HepG2 (cell line): ENCODE results near the gene ZFPL1. TPM values are rescaled to one million over a fixed set of nuclear protein-coding genes. Genes with fewer than 3 reads are reported as not detected.

Experiments
- FOSL1 ChIP-seq: sonication (generic); formaldehyde crosslinking; IDR thresholded peaks from 2 replicates; pipeline ENCODE4 v1.9.0; 2021; ENCODE audit warnings: missing genetic modification reagents, borderline replicate concordance
- FOXO1 ChIP-seq: sonication (generic); formaldehyde crosslinking; IDR thresholded peaks from 2 replicates; pipeline ENCODE4 v1.4.0; 2020; ENCODE audit warnings: missing genetic modification reagents
- GLI4 ChIP-seq: sonication (generic); formaldehyde crosslinking; IDR thresholded peaks from 2 replicates; pipeline ENCODE4 v1.5.1; 2020; ENCODE audit warnings: missing genetic modification reagents, mild to moderate bottlenecking, moderate library complexity, borderline replicate concordance
- RARA ChIP-seq: IDR thresholded peaks from 2 replicates; pipeline ENCODE4 v1.6.1; 2016; ENCODE audit warnings: missing genetic modification reagents, missing compliant biosample characterization
- SALL2 ChIP-seq: sonication (generic); formaldehyde crosslinking; IDR thresholded peaks from 2 replicates; pipeline ENCODE4 v1.8.1; 2023; ENCODE audit warnings: mild to moderate bottlenecking, missing genetic modification reagents, inconsistent platforms
- SMAD9 ChIP-seq: sonication (generic); formaldehyde crosslinking; IDR thresholded peaks from 2 replicates; pipeline ENCODE4 v1.5.1; 2020; ENCODE audit warnings: mild to moderate bottlenecking, missing genetic modification reagents
- ZFP62 ChIP-seq: sonication (generic); formaldehyde crosslinking; IDR thresholded peaks from 2 replicates; pipeline ENCODE4 v1.4.0; 2020; ENCODE audit warnings: missing genetic modification reagents
- ZFY ChIP-seq: sonication (generic); formaldehyde crosslinking; IDR thresholded peaks from 2 replicates; pipeline ENCODE4 v1.4.0; 2020; ENCODE audit warnings: missing genetic modification reagents
- ZNF430 ChIP-seq: sonication (generic); formaldehyde crosslinking; IDR thresholded peaks from 2 replicates; pipeline ENCODE4 v1.9.0; 2021; ENCODE audit warnings: mild to moderate bottlenecking, missing genetic modification reagents
- ZNF431 ChIP-seq: sonication (generic); formaldehyde crosslinking; IDR thresholded peaks from 2 replicates; pipeline ENCODE4 v1.9.0; 2022; ENCODE audit warnings: missing genetic modification reagents, low read depth, mild to moderate bottlenecking, borderline replicate concordance
- ZNF550 ChIP-seq: sonication (generic); formaldehyde crosslinking; IDR thresholded peaks from 2 replicates; pipeline ENCODE4 v1.4.0; 2020; ENCODE audit warnings: mild to moderate bottlenecking, missing genetic modification reagents, borderline replicate concordance
- ZNF569 ChIP-seq: sonication (generic); formaldehyde crosslinking; IDR thresholded peaks from 2 replicates; pipeline ENCODE4 v1.5.0; 2020; ENCODE audit warnings: mild to moderate bottlenecking, missing genetic modification reagents, moderate library complexity, borderline replicate concordance
- ZNF747 ChIP-seq: sonication (generic); formaldehyde crosslinking; IDR thresholded peaks from 2 replicates; pipeline ENCODE4 v1.8.1; 2023; ENCODE audit warnings: missing genetic modification reagents, mild to moderate bottlenecking, borderline replicate concordance
- ZNF781 ChIP-seq: sonication (generic); formaldehyde crosslinking; IDR thresholded peaks from 2 replicates; pipeline ENCODE4 v1.5.1; 2020; ENCODE audit warnings: borderline replicate concordance, mild to moderate bottlenecking, missing genetic modification reagents; ENCODE audit errors: not compliant biosample characterization
- polyA plus RNA-seq, 8 experiments: library from polyadenylated mRNA; depleted of rRNA in 3 of 8; stranded (reverse) in 7 of 8; unstranded in 1 of 8; fragments of >200 nt; fragmentation: Illumina TruSeq in 4 of 8; extraction: Trizol in 4 of 8; gene quantifications; 2 replicates each; pipeline versions ENCODE4 v1.2.1 to v1.2.3, GENCODE V29; 2011 to 2016; ENCODE audit warnings: low read depth in 4 of 8, missing spikeins in 1 of 8, mixed read lengths in 1 of 8; ENCODE audit not compliant: insufficient read depth in 1 of 8
- total RNA-seq, 5 experiments: library from RNA; depleted of rRNA; stranded (reverse); fragments of >200 nt; fragmentation: Illumina TruSeq; extraction: Trizol; gene quantifications; 2 replicates each; pipeline ENCODE4 v1.2.3, GENCODE V29; 2016; ENCODE audit warnings: low read depth in 1 of 5
- TF ChIP-seq, protein P1 (sequence below): sonication (generic); formaldehyde crosslinking; IDR thresholded peaks from 2 replicates; pipeline ENCODE4 v1.4.0; 2020; ENCODE audit warnings: missing genetic modification reagents, borderline replicate concordance
- TF ChIP-seq, protein P2 (sequence below): sonication (generic); formaldehyde crosslinking; IDR thresholded peaks from 2 replicates; pipeline ENCODE4 v1.4.0; 2020; ENCODE audit warnings: missing genetic modification reagents
- TF ChIP-seq, protein P3 (sequence below): sonication (generic); formaldehyde crosslinking; IDR thresholded peaks from 2 replicates; pipeline ENCODE4 v1.8.0; 2022; ENCODE audit warnings: mild to moderate bottlenecking, missing genetic modification reagents, moderate library complexity
- TF ChIP-seq, protein P4 (sequence below): sonication (generic); formaldehyde crosslinking; IDR thresholded peaks from 2 replicates; pipeline ENCODE4 v1.4.0; 2020; ENCODE audit warnings: missing genetic modification reagents, mild to moderate bottlenecking, borderline replicate concordance

ZFPL1 gene
- total and polyA plus RNA-seq, 2 of the 13 experiments (the other 11 are each of a cell fraction or from before 2014, with no cell fraction given): 32.2 to 56.0 TPM

DNA sequence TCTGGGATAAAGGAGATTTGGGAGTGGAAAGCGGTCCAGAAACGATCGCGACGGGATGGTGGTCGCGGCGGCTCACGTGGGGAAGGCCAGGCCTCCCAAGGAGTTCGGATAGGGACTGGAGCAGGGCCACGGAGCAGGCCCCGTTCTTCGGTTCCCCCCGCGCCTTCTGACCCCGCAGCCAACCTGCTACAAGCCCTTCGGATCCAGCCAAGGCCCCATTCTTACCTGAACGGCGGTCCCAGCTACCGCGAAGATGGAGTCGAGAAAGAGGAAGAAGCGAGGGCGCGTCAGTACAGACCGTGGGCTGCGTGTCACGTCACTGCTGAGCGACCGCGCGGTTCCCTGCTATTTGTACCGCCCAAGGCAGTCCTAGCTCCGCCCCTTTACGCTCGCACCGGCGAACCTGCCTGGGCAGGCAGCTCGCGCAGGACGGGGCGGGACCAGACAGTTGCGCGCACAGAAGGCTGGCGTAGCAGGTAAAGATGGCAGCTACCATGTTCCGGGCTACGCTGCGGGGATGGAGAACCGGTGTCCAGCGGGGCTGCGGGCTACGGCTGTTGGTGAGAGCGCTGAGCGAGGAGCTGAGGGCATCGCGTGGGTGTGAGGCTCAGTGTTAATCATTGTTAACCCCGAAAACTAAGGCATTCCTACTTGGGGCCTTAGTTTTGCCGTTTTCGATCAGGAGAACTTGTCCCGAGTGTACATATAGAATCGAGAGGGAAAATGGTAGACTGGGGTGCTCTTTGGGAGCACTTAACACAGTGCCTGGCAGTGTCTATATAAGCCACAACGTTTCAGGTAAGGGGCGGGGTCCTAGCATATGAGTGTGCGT, 38.1 kb downstream of the ZFPL1 start, which contains the start of the genes FAU and MRPL49 (continued):
- TF ChIP-seq GLI4 (CRISPR knock-in tag) (0 out of 2 replicates have a peak, but pooled peaks have one; percentile 3), ZNF747 (CRISPR knock-in tag) (peak; percentile 81), ZNF781 (CRISPR knock-in tag) (peak; percentile 28), ZNF431 (peak; percentile 83; the same call in 1 of the 2 replicates), ZNF550 (0 out of 2 replicates have a peak, but pooled peaks have one; percentile 63), SALL2 (peak; percentile 77; the same call in 1 of the 2 replicates), ZFY (CRISPR knock-in tag) (peak; percentile 94; the same call in 1 of the 2 replicates), FOSL1 (CRISPR knock-in tag) (no peak), SMAD9 (CRISPR knock-in tag) (peak; percentile 82), FOXO1 (CRISPR knock-in tag) (no peak), ZNF569 (CRISPR knock-in tag) (no peak), ZFP62 (CRISPR knock-in tag) (no peak), ZNF430 (peak; percentile 78; the same call in 1 of the 2 replicates), RARA (CRISPR knock-in tag) (no peak)
- TF ChIP-seq, protein P1, sequence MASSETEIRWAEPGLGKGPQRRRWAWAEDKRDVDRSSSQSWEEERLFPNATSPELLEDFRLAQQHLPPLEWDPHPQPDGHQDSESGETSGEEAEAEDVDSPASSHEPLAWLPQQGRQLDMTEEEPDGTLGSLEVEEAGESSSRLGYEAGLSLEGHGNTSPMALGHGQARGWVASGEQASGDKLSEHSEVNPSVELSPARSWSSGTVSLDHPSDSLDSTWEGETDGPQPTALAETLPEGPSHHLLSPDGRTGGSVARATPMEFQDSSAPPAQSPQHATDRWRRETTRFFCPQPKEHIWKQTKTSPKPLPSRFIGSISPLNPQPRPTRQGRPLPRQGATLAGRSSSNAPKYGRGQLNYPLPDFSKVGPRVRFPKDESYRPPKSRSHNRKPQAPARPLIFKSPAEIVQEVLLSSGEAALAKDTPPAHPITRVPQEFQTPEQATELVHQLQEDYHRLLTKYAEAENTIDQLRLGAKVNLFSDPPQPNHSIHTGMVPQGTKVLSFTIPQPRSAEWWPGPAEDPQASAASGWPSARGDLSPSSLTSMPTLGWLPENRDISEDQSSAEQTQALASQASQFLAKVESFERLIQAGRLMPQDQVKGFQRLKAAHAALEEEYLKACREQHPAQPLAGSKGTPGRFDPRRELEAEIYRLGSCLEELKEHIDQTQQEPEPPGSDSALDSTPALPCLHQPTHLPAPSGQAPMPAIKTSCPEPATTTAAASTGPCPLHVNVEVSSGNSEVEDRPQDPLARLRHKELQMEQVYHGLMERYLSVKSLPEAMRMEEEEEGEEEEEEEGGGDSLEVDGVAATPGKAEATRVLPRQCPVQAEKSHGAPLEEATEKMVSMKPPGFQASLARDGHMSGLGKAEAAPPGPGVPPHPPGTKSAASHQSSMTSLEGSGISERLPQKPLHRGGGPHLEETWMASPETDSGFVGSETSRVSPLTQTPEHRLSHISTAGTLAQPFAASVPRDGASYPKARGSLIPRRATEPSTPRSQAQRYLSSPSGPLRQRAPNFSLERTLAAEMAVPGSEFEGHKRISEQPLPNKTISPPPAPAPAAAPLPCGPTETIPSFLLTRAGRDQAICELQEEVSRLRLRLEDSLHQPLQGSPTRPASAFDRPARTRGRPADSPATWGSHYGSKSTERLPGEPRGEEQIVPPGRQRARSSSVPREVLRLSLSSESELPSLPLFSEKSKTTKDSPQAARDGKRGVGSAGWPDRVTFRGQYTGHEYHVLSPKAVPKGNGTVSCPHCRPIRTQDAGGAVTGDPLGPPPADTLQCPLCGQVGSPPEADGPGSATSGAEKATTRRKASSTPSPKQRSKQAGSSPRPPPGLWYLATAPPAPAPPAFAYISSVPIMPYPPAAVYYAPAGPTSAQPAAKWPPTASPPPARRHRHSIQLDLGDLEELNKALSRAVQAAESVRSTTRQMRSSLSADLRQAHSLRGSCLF (CRISPR knock-in tag): no peak
- TF ChIP-seq, protein P2, sequence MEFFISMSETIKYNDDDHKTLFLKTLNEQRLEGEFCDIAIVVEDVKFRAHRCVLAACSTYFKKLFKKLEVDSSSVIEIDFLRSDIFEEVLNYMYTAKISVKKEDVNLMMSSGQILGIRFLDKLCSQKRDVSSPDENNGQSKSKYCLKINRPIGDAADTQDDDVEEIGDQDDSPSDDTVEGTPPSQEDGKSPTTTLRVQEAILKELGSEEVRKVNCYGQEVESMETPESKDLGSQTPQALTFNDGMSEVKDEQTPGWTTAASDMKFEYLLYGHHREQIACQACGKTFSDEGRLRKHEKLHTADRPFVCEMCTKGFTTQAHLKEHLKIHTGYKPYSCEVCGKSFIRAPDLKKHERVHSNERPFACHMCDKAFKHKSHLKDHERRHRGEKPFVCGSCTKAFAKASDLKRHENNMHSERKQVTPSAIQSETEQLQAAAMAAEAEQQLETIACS (CRISPR knock-in tag): peak; percentile 75
- TF ChIP-seq, protein P3, sequence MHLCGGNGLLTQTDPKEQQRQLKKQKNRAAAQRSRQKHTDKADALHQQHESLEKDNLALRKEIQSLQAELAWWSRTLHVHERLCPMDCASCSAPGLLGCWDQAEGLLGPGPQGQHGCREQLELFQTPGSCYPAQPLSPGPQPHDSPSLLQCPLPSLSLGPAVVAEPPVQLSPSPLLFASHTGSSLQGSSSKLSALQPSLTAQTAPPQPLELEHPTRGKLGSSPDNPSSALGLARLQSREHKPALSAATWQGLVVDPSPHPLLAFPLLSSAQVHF (CRISPR knock-in tag): no peak
- TF ChIP-seq, protein P4, sequence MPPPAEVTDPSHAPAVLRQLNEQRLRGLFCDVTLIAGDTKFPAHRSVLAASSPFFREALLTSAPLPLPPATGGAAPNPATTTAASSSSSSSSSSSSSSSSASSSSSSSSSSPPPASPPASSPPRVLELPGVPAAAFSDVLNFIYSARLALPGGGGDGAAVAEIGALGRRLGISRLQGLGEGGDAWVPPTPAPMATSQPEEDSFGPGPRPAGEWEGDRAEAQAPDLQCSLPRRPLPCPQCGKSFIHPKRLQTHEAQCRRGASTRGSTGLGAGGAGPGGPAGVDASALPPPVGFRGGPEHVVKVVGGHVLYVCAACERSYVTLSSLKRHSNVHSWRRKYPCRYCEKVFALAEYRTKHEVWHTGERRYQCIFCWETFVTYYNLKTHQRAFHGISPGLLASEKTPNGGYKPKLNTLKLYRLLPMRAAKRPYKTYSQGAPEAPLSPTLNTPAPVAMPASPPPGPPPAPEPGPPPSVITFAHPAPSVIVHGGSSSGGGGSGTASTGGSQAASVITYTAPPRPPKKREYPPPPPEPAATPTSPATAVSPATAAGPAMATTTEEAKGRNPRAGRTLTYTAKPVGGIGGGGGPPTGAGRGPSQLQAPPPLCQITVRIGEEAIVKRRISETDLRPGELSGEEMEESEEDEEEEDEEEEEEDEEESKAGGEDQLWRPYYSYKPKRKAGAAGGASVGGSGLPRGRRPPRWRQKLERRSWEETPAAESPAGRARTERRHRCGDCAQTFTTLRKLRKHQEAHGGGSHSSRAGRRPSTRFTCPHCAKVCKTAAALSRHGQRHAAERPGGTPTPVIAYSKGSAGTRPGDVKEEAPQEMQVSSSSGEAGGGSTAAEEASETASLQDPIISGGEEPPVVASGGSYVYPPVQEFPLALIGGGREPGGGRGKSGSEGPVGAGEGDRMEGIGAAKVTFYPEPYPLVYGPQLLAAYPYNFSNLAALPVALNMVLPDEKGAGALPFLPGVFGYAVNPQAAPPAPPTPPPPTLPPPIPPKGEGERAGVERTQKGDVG (CRISPR knock-in tag): 0 out of 2 replicates have a peak, but pooled peaks have one; percentile 41
